Neural cell (in vitro differentiated cells): Measurements from ENCODE around the gene TTLL12. TPM values are rescaled to one million over a fixed set of nuclear protein-coding genes. Genes with fewer than 3 reads are reported as not detected.

Source experiments
- H2AFZ ChIP-seq: fragments of 200-600, 300-800 bp; sonication (generic), shearing (Covaris generic); 2 replicates; pipeline ENCODE4 v1.6.0; 2014; ENCODE audit warnings: low read depth, mild to moderate bottlenecking, antibody characterized with exemption, low read length, moderate library complexity
- H3F3A ChIP-seq: fragments of 200-600 bp; shearing (Covaris generic); 2 replicates; pipeline ENCODE4 v1.6.1; 2016; ENCODE audit warnings: mild to moderate bottlenecking, moderate library complexity, mixed read lengths, antibody characterized with exemption, low read length; ENCODE audit not compliant: insufficient read depth, poor library complexity, severe bottlenecking
- H3K27ac ChIP-seq: fragments of 200-600, 300-800 bp; sonication (generic), shearing (Covaris generic); 2 replicates; pipeline ENCODE4 v1.5.1; 2014; ENCODE audit warnings: mild to moderate bottlenecking, low read length, moderate library complexity
- H3K27me3 ChIP-seq: fragments of 300-800, 200-600 bp; sonication (generic), shearing (Covaris generic); 2 replicates; pipeline ENCODE4 v1.6.0; 2014; ENCODE audit warnings: mild to moderate bottlenecking, low read depth, low read length, moderate library complexity; ENCODE audit not compliant: insufficient read depth
- H3K36me3 ChIP-seq: fragments of 300-800, 200-600 bp; sonication (generic), shearing (Covaris generic); 2 replicates; pipeline ENCODE4 v1.5.1; 2014; ENCODE audit warnings: mild to moderate bottlenecking, antibody characterized with exemption, low read length, moderate library complexity; ENCODE audit not compliant: insufficient read depth
- H3K4me2 ChIP-seq: fragments of 300-800, 200-600 bp; sonication (generic), shearing (Covaris generic); 2 replicates; pipeline ENCODE4 v1.6.0; 2014; ENCODE audit warnings: mild to moderate bottlenecking, low read length
- H3K4me3 ChIP-seq: fragments of 300-800, 200-600 bp; sonication (generic), shearing (Covaris generic); 2 replicates; pipeline ENCODE4 v1.5.1; 2014; ENCODE audit warnings: mild to moderate bottlenecking, low read length, moderate library complexity
- H3K79me2 ChIP-seq: fragments of 200-600 bp; shearing (Covaris generic); replicated peaks from 2 replicates; pipeline ENCODE4 v1.6.0; 2014; ENCODE audit warnings: mild to moderate bottlenecking, low read length, moderate library complexity; ENCODE audit not compliant: insufficient read depth
- H3K9ac ChIP-seq: fragments of 300-800, 200-600 bp; sonication (generic), shearing (Covaris generic); 2 replicates; pipeline ENCODE4 v1.6.1; 2016; ENCODE audit warnings: mild to moderate bottlenecking, low read length, mixed read lengths
- H3K9me2 ChIP-seq: fragments of 200-600 bp; shearing (Covaris generic); 2 replicates; pipeline ENCODE4 v1.6.1; 2016; ENCODE audit warnings: mild to moderate bottlenecking, low read length, mixed read lengths; ENCODE audit not compliant: insufficient read depth
- H3K9me3 ChIP-seq: fragments of 200-600, 300-800 bp; sonication (generic), shearing (Covaris generic); 2 replicates; pipeline ENCODE4 v1.6.1; 2016; ENCODE audit warnings: mild to moderate bottlenecking, mixed run types, low read length, moderate library complexity, mixed read lengths
- H4K20me1 ChIP-seq: fragments of 200-600 bp; shearing (Covaris generic); 2 replicates; pipeline ENCODE4 v1.6.1; 2016; ENCODE audit warnings: mild to moderate bottlenecking, mixed run types; ENCODE audit not compliant: insufficient read depth
- EP300 ChIP-seq: fragments of 450-650 bp; conservative IDR thresholded peaks from 2 replicates; pipeline ENCODE4 v1.6.1; 2014; ENCODE audit warnings: antibody characterized with exemption, mild to moderate bottlenecking, moderate library complexity; ENCODE audit not compliant: poor library complexity, severe bottlenecking
- EZH2 ChIP-seq: fragments of 200-600, 300-800 bp; shearing (Covaris generic), sonication (generic); IDR thresholded peaks from 2 replicates; pipeline ENCODE4 v1.6.1; 2014; ENCODE audit warnings: antibody characterized with exemption, low read length, borderline replicate concordance, mild to moderate bottlenecking; ENCODE audit not compliant: insufficient read depth, poor library complexity, severe bottlenecking
- MXI1 ChIP-seq: fragments of 450-650 bp; conservative IDR thresholded peaks from 2 replicates; pipeline ENCODE4 v1.6.1; 2014; ENCODE audit warnings: antibody characterized with exemption, mild to moderate bottlenecking; ENCODE audit not compliant: poor library complexity, severe bottlenecking
- POLR2AphosphoS5 ChIP-seq: IDR thresholded peaks from 2 replicates; pipeline ENCODE4 v1.6.1; 2012
- RAD21 ChIP-seq: fragments of 450-650 bp; conservative IDR thresholded peaks from 2 replicates; pipeline ENCODE4 v1.6.1; 2014; ENCODE audit warnings: antibody characterized with exemption, mild to moderate bottlenecking, moderate library complexity
- SMC3 ChIP-seq: fragments of 450-650 bp; conservative IDR thresholded peaks from 2 replicates; pipeline ENCODE4 v1.6.1; 2014; ENCODE audit warnings: antibody characterized with exemption, mild to moderate bottlenecking, moderate library complexity; ENCODE audit not compliant: poor library complexity
- TAF1 ChIP-seq: IDR thresholded peaks from 2 replicates; pipeline ENCODE4 v1.6.1; 2012; ENCODE audit warnings: low read depth
- polyA plus RNA-seq: library from polyadenylated mRNA; depleted of rRNA; stranded (reverse); fragments of >200 nt; gene quantifications from 2 replicates; pipeline ENCODE4 v1.2.3, GENCODE V29; 2014
- TF ChIP-seq, protein P1 (sequence below): IDR thresholded peaks from 2 replicates; pipeline ENCODE4 v1.6.1; 2012; ENCODE audit warnings: borderline replicate concordance
- TF ChIP-seq, protein P2 (sequence below): fragments of 450-650 bp; IDR thresholded peaks from 2 replicates; pipeline ENCODE4 v1.5.1; 2014; ENCODE audit warnings: antibody characterized with exemption, mild to moderate bottlenecking, moderate library complexity; ENCODE audit not compliant: poor library complexity, severe bottlenecking

TTLL12 gene
- polyA plus RNA-seq, 1 donor from 2014 or later: 22.2 TPM

DNA sequence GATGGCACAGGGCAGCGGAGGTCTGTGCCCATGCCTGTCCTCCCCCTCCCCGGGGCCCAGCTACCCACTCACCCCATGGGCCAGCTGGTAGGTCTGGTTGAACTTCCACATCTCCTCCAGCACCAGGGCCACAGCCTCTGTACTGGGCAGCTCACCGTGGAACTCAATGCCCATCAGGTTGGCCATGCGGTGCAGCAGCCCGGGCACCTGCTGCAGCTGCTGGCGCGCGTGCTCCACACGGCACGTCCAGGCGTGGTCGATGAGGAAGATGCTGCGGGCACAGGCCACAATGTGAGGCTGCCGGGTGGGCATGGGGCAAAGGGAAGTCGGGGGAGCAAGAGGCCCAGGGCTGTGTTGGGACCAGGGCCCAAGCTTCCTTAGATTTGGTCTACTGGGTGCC is 6.3 kb downstream of the TTLL12 start:
- no peak for TF ChIP-seq MXI1
- TF ChIP-seq, protein P1, sequence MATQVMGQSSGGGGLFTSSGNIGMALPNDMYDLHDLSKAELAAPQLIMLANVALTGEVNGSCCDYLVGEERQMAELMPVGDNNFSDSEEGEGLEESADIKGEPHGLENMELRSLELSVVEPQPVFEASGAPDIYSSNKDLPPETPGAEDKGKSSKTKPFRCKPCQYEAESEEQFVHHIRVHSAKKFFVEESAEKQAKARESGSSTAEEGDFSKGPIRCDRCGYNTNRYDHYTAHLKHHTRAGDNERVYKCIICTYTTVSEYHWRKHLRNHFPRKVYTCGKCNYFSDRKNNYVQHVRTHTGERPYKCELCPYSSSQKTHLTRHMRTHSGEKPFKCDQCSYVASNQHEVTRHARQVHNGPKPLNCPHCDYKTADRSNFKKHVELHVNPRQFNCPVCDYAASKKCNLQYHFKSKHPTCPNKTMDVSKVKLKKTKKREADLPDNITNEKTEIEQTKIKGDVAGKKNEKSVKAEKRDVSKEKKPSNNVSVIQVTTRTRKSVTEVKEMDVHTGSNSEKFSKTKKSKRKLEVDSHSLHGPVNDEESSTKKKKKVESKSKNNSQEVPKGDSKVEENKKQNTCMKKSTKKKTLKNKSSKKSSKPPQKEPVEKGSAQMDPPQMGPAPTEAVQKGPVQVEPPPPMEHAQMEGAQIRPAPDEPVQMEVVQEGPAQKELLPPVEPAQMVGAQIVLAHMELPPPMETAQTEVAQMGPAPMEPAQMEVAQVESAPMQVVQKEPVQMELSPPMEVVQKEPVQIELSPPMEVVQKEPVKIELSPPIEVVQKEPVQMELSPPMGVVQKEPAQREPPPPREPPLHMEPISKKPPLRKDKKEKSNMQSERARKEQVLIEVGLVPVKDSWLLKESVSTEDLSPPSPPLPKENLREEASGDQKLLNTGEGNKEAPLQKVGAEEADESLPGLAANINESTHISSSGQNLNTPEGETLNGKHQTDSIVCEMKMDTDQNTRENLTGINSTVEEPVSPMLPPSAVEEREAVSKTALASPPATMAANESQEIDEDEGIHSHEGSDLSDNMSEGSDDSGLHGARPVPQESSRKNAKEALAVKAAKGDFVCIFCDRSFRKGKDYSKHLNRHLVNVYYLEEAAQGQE: no peak
- no peak for TF ChIP-seq EP300
- no peak for TF ChIP-seq SMC3
- TF ChIP-seq POLR2AphosphoS5: no peak
- TF ChIP-seq TAF1: no peak
- TF ChIP-seq EZH2: no peak
- TF ChIP-seq RAD21: no peak
- Histone ChIP-seq H3K9ac (no peak overlapping the region), H2AFZ (no peak overlapping the region), H3K4me3 (no peak overlapping the region), H3K27ac (no peak overlapping the region), H3F3A (no peaks in the 10 kb centered on the region), H4K20me1 (no peaks in the 10 kb centered on the region), H3K36me3 (no peaks in the 10 kb centered on the region), H3K9me3 (no peaks in the 10 kb centered on the region), H3K79me2 (no peaks in the 10 kb centered on the region), H3K4me2 (no peak overlapping the region), H3K9me2 (no peaks in the 10 kb centered on the region), H3K27me3 (no peaks in the 10 kb centered on the region)

GRCh38 chr22:43179911-43180195 is 7.1 kb downstream of the TTLL12 start:
- Histone ChIP-seq H4K20me1 (no peaks in the 10 kb centered on the region), H3K9me2 (no peaks in the 10 kb centered on the region), H3K9me3 (no peaks in the 10 kb centered on the region), H3K27me3 (no peaks in the 10 kb centered on the region), H3K36me3 (no peaks in the 10 kb centered on the region), H3F3A (no peaks in the 10 kb centered on the region), H3K4me3 (no peak overlapping the region), H3K4me2 (no peak overlapping the region), H2AFZ (no peak overlapping the region), H3K79me2 (no peaks in the 10 kb centered on the region), H3K27ac (no peak overlapping the region), H3K9ac (no peak overlapping the region)
- TF ChIP-seq SMC3 (no peak), EZH2 (no peak), POLR2AphosphoS5 (no peak), EP300 (no peak), RAD21 (no peak), MXI1 (no peak), TAF1 (no peak)
- TF ChIP-seq, protein P2, sequence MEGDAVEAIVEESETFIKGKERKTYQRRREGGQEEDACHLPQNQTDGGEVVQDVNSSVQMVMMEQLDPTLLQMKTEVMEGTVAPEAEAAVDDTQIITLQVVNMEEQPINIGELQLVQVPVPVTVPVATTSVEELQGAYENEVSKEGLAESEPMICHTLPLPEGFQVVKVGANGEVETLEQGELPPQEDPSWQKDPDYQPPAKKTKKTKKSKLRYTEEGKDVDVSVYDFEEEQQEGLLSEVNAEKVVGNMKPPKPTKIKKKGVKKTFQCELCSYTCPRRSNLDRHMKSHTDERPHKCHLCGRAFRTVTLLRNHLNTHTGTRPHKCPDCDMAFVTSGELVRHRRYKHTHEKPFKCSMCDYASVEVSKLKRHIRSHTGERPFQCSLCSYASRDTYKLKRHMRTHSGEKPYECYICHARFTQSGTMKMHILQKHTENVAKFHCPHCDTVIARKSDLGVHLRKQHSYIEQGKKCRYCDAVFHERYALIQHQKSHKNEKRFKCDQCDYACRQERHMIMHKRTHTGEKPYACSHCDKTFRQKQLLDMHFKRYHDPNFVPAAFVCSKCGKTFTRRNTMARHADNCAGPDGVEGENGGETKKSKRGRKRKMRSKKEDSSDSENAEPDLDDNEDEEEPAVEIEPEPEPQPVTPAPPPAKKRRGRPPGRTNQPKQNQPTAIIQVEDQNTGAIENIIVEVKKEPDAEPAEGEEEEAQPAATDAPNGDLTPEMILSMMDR: no peak
